Cardiac septum (tissue), 1 donor: ENCODE results near the gene ATP1B2. TPM values are rescaled to one million over a fixed set of nuclear protein-coding genes. Genes with fewer than 3 reads are reported as not detected.
"Not testable (repeated sequence)": the region's sequence is repeated elsewhere in the genome, so short reads cannot be mapped to it uniquely, and the experiment has no call there.

Source experiments
- DNase-seq: peaks from one replicate; pipeline ENCODE4 v3.0.0-alpha.2; 2020; ENCODE audit warnings: low spot score
- intact Hi-C: fragments of 100-400 bp; cut with DNase I; formaldehyde crosslinking; loops from one replicate; pipeline ENCODE4 v1.14.0; 2022
- long read RNA-seq: library from polyadenylated mRNA; unstranded; transcript quantifications from one replicate; pipeline ENCODE4 v2.0.0, GENCODE V29; 2021
- total RNA-seq: library from RNA; stranded (reverse); fragmentation: NEBNext Ultra II Directional; extraction: Animal tissue kit (Norgen Biotek cat#: 25700); gene quantifications from one replicate; pipeline ENCODE4 v1.2.1, GENCODE V29; 2021
- donor health status: DM: no; HTN: no; CAD: no.

Gene ATP1B2
- total RNA-seq: 2.7 TPM
- long read RNA-seq, partial matches to known transcripts: 0 of 2 reads
- long read RNA-seq, other reads (novel, unspliced or antisense): 2 of 2 reads

DNA sequence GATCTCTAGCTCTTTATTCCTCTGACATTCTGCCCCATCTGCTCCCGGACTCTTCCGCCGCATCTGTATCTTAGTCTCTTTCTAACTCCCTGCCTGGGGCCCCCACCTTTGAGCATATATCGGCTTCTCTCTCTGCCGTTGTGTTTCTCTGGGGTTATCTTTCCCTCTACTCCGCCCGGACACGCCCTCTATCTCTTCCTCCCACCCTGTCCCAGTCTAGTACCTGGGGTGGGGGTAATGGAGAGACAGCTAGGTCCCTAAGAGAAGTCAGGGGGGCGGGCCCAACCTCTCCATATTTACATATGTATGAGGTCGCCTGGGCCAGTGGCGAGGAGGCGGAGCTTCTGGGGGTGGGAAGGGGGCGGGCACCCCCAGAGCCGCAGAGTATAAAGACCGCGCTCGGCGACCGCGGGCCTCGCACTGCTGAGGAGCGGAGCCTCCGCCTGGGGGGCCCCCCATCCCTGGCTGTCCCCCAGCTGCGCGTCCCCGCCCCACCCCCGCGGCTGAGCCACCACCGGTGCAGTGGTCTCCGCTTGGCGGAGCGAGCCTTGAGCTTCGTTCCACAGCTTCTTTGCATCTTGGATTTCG, at the start of gene ATP1B2:
Gene ATP1B2, plus strand, starts transcription at position 418 of the 588 bp plus-strand sequence. CDS start 593 bp downstream, outside the sequence.
- intact Hi-C loops: no loop called here
- DNase-seq: no peak

DNA sequence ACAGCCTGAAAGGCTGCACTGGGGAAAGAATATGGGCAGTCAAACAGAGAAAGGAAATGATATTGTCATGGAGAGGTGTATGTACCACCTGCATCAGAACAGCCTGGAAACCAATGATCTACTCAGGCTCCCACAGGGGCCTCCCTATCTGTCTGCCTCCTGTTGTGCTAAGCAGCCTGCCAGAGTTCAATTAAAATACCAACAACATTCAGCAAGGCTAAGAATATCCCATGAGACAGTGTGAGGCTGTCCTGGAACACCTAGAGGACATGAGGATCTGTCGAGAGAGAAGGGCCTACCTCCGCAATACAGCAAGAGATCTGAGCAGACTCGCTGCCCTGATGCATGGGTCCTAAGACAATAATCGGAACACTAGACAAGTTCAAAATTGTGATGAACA, 44.4 kb upstream of the ATP1B2 start:
- DNase-seq: no peak
- intact Hi-C loops: no loop called here

DNA sequence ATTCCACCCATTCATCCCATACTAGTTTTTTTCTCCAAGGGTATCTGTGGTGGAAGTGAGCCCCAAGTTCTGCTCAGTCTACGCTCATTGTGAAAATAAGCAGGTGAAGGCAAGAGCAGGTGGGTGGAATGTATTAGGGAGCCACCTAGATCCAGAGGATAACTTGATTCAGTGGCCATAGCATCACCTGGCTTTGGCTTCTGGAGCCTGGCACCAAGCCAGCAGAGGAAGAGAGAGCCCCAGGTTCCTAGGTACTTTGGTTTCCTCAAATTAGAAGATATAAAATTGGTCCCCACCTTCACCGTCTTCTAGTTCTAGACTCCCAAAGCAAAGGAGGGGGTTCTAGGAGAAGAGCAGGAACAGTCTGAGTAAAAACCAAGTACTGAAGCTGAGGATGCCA, 40.1 kb upstream of the ATP1B2 start:
- intact Hi-C loops: loop anchor here (5.0 kb wide), 1 partner anchor 77 kb away; the partner anchor contains the start of genes TP53 and WRAP53
- DNase-seq: no peak

DNA sequence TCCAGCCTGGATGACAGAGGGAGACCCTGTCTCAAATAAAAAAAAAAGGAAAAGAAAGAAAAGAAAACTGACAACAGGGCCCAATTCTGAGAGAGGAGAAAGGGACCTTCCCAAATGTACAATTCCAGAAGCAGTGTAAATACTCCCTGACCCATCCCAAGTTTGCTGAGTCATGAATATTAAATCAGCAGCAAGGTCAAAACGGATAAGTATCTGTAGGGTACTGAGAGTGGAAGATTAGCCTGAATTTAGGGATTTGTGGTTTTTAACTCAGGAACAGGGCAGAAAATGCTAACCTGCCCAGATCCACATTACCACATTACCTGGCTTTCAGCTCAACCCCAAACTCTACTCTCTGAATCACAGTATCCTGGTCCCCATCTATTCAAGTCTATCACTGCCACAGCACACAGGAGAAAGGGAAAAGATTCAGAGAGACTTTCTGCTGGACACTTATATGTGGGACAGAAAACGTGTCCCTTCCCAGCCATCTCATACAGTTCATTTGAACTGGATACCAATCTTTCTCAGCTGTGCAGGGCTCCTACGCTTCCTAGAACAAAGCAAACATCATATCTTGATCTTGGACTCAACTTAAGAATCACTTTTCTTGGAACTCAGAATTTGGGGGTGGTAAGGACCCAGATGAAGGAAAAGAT, 39.0 kb upstream of the ATP1B2 start:
- no peak for DNase-seq
- intact Hi-C loops: loop anchor here (5.0 kb wide), 1 partner anchor 76 kb away; the partner anchor contains the start of genes TP53 and WRAP53

GRCh38 chr17:7612294-7612640, 38.5 kb upstream of the ATP1B2 start:
- intact Hi-C loops: loop anchor here (5.0 kb wide), 1 partner anchor 75 kb away; the partner anchor contains the start of genes TP53 and WRAP53
- no peak for DNase-seq

DNA sequence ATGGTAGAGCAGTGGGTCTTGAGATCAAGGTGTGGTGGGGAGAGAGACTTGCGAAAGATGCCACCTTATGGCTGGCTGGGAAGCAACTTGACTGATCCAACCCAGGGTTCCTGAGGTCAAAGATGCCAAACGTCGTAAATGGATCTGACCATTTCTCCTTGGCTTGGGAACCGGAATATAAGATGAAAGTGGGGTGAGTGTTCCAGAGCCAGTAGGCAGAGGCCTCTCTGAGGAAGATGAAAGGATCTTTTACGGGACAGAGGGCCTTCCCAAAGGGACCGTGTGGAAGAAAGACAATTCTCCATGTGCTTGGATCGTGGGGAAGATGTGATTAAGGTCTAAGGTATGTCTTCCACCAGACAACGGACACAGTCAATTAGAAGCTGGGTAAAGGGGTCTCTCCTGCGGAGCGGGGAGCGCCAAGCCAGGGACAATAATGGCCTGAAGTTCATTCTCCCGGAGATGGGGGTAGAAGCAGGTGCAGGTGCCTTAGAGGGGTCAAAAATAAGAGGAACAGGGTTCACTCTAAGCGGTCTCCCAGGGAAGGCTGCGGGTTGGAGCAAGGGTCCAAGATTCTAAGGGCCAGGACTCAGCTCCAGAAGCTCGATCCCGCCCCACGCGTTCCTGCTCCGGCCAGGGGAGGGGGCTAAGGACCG, 36.8 kb upstream of the ATP1B2 start:
- intact Hi-C loops: loop anchor here (2.0 to 5.0 kb wide), 2 partner anchors 31 to 73 kb away; partner anchors contain the start of genes MPDU1, TP53 and WRAP53
- no peak for DNase-seq

DNA sequence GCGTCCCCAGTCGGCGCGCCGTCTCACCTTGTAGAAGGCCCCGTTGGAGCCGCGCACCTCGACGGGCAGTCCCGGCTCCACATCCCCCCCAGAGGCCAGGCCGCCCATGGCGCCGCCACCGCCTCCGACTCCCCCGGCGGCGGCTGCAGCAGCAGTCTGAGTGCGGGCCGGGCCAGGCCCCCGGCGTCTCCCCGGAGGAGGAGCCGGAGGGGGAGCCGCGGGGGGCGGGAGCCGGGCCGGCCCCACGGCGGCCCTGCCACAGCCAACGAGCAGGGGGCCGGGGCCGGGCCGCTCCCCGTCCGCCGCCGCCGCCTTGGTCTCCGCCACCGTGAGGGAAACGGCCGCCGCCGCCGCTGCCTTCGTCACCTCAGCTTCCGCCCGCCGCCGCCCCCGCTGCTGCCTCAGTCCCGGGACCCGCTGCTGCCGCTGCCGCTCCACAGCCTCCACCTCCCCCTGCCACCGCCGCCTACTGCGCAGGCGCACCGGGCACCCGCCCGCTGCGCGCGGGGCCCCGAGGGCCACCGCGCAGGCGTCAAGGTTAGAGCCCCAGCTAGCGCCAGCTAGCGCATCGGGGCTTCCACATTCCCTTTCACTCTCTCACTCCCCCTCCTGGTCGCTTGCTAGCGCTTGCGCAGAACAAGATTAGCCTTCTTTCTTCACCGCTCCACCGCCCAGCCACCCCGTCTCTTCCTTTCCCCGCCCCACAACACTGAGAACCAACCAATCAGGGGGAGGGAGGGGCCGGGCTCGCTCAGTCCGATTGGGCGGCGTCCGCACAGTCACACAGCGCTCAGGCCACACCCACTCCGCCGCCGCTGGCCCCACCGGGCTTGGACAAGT, 36.1 kb upstream of the ATP1B2 start, which contains the start of gene FXR2:
Gene FXR2, minus strand, starts transcription at position 473 of the 840 bp plus-strand sequence. Its CDS starts 365 bp downstream, at position 108.
- DNase-seq: peak; percentile 100
- intact Hi-C loops: loop anchor here (2.0 to 5.0 kb wide), 2 partner anchors 32 to 73 kb away; partner anchors contain the start of genes MPDU1, TP53 and WRAP53

DNA sequence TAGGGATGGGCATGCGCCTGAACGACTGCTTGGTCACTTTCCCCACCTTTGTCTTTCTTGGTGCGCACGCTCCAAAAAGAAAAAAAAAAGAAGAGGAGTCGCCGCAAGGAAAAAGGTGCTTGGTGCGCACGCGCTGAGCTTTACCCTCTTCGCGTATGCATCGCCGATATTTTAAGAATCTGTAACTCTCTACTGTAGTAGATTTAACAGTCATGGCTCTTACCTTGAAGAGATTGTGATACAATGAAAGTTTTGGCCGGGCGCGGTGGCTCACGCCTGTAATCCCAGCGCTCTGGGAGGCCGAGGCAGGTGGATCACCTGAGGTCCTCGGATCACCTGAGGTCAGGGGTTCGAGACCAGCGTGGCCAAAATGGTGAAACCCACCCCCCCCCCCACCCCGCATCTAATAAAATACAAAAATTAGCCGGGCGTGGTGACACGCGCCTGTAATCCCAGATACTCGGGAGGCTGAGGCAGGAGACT, 35.4 kb upstream of the ATP1B2 start:
- intact Hi-C loops: loop anchor here (2.0 kb wide), 1 partner anchor 33 kb away; the partner anchor contains the start of gene MPDU1
- no peak for DNase-seq

DNA sequence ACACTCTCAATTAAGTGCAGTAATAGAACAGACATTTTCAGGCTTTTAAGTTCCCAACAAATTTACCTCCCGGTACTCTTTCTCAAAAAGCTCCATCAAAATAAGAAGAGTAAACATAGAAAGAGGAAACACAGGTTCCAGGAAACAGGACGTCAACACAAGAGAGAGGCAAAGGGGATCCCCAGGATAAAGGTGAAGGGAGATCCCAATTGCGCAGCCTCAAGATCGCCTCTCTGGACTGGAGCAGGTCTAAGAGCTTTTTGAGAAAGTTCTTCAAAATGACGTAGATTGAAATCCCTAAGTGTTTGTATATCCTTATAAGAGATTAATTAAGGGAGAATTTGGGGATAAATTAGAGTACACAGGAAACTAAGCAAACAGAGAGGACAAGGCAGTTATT, 32.1 kb upstream of the ATP1B2 start:
- no peak for DNase-seq
- intact Hi-C loops: no loop called here

DNA sequence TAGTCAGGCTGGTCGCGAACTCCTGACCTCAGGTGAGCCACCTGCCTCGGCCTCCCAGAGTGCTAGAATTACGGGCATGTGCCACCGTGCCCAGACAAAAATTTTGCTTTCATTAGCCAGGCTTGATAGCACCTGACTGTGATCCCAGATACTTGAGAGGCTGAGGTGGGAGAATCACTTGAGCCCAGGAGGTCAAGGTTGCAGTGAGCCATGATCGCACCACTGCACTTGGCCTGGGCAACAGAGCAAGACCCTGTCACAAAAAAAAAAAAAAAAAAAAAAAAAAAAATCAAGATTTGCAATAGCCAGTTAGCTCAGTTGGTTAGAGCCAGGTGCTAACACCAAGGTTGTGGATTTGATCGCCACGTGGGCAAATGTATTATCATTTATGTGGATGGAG, 29.9 kb upstream of the ATP1B2 start:
- intact Hi-C loops: no loop called here
- no peak for DNase-seq

DNA sequence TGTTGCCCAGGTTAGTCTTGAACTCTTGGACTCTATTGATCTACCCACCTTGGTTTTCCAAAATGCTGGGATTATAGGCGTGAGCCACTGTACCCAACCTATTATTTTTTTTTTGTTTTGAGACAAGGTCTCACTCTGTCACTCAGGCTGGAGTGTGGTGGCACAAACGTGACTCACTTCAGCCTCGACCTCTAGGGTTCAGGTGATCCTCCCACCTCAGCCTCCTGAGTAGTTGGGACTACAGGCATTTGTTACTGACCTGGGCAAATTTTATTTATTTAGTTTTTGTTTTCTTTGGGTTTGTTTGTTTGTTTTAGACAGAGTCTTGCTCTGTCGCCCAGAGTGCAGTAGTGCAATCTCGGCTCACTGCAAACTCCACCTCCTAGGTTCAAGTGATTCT, 27.1 kb upstream of the ATP1B2 start:
- intact Hi-C loops: no loop called here
- no peak for DNase-seq

GRCh38 chr17:7625749-7626148, 25.0 kb upstream of the ATP1B2 start:
- intact Hi-C loops: loop anchor here (5.0 kb wide), 1 partner anchor 38 kb away; no protein-coding TSS in a partner anchor
- DNase-seq: not testable (repeated sequence)

DNA sequence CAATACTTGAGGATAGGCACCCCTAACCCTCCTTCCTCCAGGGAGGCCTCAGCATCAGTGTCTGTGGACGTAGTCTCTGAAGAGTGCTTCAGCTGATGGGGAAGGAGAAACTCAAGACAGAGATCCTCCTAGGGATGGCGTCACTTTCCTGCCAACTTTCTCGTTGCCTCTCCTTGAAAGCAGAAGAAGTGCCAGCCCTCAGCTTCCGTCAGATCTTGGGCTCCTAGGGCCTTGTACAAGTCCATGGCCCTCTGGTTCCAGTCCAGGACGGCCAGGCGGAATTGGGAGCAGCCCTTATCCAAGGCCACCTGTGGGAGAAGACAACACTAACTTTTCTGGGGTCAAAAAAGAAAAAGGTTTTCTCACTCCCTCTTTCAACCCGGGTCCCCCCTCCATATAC, 24.4 kb upstream of the ATP1B2 start:
- DNase-seq: no peak
- intact Hi-C loops: loop anchor here (5.0 kb wide), 1 partner anchor 39 kb away; no protein-coding TSS in a partner anchor

DNA sequence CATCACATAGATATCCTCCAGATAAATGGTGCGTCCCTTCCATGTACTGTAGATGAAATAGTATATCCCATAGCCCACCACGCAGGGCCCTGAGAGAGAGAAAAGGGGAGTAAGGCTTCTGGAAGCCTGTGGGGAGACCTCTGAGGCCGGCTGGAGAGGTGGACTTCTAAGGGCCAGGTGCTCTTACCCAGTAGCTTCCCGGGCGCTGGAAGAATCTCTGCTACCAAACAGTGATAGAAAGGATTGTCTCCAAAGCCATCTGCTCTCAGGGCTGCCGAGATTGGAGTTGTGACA, 23.8 kb upstream of the ATP1B2 start:
- intact Hi-C loops: loop anchor here (5.0 kb wide), 1 partner anchor 40 kb away; no protein-coding TSS in a partner anchor
- DNase-seq: no peak

DNA sequence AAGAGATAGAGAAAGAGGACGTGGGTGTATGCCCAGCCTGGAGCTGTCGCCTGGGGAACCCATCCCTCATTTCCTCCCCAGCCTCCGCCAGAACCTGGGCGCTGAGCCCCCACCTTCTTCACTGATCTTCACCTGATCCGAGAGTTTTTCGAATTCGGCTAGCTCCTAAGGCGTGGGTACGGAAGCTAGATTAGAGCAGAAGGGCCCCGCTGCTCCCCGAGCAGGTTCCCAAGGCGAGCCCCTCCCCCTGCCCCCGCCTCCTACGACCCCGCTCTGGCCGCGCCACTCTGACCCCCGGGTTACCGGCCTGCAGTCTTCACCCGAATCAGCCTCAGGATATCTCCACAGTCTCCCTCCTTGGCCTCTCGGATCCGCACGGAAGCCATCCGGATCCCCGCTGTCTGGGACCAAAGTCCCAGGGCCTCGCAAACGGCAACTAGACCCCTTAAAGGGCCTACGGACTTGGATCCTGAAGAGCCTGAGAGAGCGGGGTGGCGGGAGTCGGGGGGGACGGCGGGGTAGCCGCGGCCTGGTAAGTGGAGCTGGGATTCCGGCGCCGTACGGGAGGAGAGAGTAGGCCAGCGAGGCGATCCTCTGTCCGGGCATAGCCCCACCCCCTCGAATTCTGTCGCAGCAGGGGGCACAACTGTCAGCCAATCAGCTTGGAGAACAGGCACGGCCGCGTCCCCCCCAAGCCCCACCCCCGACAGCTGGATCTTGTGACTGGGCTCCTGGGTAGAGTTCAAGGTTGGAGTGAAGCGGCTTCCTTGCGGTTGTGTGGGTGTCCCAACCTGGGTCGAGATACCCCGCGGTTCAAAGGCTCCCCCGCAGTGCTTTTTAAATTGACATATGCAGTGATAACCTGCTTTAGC, 23.2 kb upstream of the ATP1B2 start, which contains the start of gene SAT2:
Gene SAT2, minus strand, starts transcription at position 572 of the 872 bp plus-strand sequence. Its CDS starts 186 bp downstream, at position 386.
- intact Hi-C loops: loop anchor here (5.0 kb wide), 1 partner anchor 40 kb away; no protein-coding TSS in a partner anchor
- DNase-seq: peak; percentile 96

- DNase-seq: no peak
- intact Hi-C loops: loop anchor here (2.0 to 5.0 kb wide), 2 partner anchors 43 to 57 kb away; partner anchors contain the start of gene TP53
Observed at GRCh38 chr17:7629939-7630571, 20.7 kb upstream of the ATP1B2 start, which contains the start of gene SHBG. Gene SHBG (plus strand): TSS chr17:7630135. CDS start chr17:7630173, 38 bp downstream.
